Spleen (tissue), 7 donors: ENCODE results near the gene MSI2.

Experiments
- CTCF ChIP-seq, 11 experiments: fragments of 200-600 bp in 7 of 11; fragments of 450-650 bp in 4 of 11; sonication (generic) in 4 of 11; IDR thresholded peaks in 8 of 11; conservative IDR thresholded peaks in 3 of 11; 1 replicate in 7 of 11; 2 replicates in 4 of 11; pipeline versions ENCODE4 v1.4.0 to v1.8.0; 2016 to 2021; ENCODE audit warnings: antibody characterized with exemption in 11 of 11, inconsistent platforms in 4 of 11, mild to moderate bottlenecking in 1 of 11
- POLR2AphosphoS5 ChIP-seq, 3 donors: sonication (generic); formaldehyde crosslinking; IDR thresholded peaks; one replicate each; pipeline ENCODE4 v1.5.1; 2017; ENCODE audit warnings: antibody characterized with exemption in 3 of 3
- donor health status: DM: no; HTN: no; CAD: no; lungs with moderate emphysema.
- donor health status: DM: no; HTN: no; CAD: no.
- donor health status: DM: no; HTN: no; CAD: no.

DNA sequence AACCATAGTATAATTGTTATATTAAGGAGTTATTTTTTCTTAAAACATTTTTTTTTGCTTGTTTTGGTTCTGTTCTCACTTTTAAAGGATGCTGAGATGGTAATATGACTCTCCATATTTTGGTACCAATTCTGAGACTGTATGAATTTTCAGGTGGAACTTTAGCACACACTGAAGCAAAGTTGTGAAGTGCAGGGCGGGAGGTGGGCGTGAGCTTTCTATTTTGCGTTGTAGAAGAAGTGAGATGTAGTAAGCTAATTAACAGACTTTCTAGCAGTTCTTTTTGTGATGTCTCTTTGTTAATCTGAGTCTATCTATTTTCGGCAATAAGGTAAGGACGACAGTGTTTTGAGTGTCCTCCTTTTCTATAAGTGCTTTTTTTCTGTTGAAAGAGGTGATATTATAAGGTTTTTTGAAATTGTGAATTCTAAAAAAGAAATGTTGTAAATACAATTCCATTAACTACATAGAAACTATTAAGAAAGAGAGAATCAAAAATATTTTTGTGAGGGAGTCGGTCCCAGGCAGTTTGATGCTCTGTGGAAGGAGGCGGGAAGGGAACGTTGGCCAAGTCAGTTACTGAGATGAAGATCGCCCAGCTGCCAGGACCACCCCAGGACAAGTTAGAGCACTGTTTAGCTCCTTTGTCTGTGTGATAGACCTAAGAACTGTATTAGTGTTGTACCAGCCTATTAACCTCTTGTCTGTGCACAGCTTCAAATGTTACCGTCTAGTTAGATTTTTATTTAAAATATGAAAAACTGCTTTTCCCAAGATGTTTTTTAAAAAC is 423.8 kb downstream of the MSI2 start:
- TF ChIP-seq POLR2AphosphoS5 (IDR thresholded peaks at IDR 0.05) (no peak), CTCF (IDR thresholded peaks at IDR 0.05 in 8 of 11, conservative IDR thresholded peaks at IDR 0.05 in 3 of 11) (no peak)
